ENCODE measurements around the gene CYGB. TPM values are rescaled to one million over a fixed set of nuclear protein-coding genes. Genes with fewer than 3 reads are reported as not detected.

CYGB gene
- total RNA-seq, 1 donor from 2014 or later = 49.9 TPM

DNA sequence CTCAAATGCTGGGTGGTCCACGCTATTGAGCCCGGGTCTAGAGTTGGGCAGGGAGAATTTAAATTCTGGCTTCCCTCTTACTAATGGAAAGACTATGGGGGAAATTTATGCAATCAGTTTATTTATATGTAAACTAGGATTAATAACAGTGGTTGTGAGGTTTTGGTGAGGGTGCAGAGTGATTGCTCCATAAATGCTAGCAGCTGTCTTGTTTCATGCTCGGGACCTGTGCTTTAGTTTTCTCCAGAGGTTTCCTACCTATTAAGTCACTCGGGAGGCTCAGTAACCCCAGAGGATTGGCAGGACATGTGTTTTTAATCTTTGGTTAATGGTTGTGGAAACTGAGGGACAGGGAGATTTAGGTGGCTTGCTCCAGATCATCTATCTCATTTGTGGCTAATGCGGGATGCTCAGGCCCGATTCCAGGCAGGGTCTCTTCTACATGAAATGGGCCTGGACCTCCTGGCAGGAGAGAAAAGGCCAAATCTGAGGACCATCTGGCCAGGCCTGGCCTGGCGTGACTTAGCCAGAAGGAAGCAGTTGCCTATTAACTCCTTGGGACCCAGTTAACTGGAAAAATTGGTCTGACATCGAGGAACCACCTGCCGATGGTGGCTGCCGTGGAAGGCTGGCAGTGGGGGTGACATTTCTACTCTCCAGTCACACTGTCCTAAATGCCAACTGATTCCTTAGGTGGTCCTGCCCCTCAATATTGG is 4.4 kb upstream of the CYGB start:
- no peak for DNase-seq (ENCODE audit: low read depth)
- no peak overlapping the region for H3K4me3 ChIP-seq (ENCODE audit: low read depth, low read length)
- no peak for TF ChIP-seq CTCF (conservative IDR thresholded peaks at IDR 0.05; ENCODE audit: low read depth, low read length)

- TF ChIP-seq CTCF (conservative IDR thresholded peaks at IDR 0.05; ENCODE audit: low read depth, low read length) = peak; percentile 20
- DNase-seq (ENCODE audit: low read depth) = no peak
- H3K4me3 ChIP-seq (ENCODE audit: low read depth, low read length) = peak overlapping the region; percentile 56
These were observed 3.1 kb upstream of the CYGB start for GRCh38 chr17:76540381-76541300.

- H3K4me3 ChIP-seq (ENCODE audit: low read depth, low read length) = peak within 1 kb of the TSS; percentile 56
- no peak for TF ChIP-seq CTCF (conservative IDR thresholded peaks at IDR 0.05; ENCODE audit: low read depth, low read length)
These were observed 2.2 kb upstream of the CYGB start, which contains the start of gene PRCD for GRCh38 chr17:76539631-76540271. TSS of gene PRCD (plus strand) at chr17:76540044. CDS start at chr17:76540142, 98 bp downstream.

GRCh38 chr17:76538941-76539570 is 1.5 kb upstream of the CYGB start:
- no peak for TF ChIP-seq CTCF (conservative IDR thresholded peaks at IDR 0.05; ENCODE audit: low read depth, low read length)
- DNase-seq (ENCODE audit: low read depth) = no peak
- H3K4me3 ChIP-seq (ENCODE audit: low read depth, low read length) = no peak overlapping the region

More at GRCh38 chr17:76539631-76540271, 2.2 kb upstream of the CYGB start, which contains the start of gene PRCD:
- DNase-seq (ENCODE audit: low read depth) = no peak

GRCh38 chr17:76538281-76538931 is 897 bp upstream of the CYGB start:
- TF ChIP-seq CTCF (conservative IDR thresholded peaks at IDR 0.05; ENCODE audit: low read depth, low read length) = no peak
- H3K4me3 ChIP-seq (ENCODE audit: low read depth, low read length) = no peak overlapping the region
- no peak for DNase-seq (ENCODE audit: low read depth)

GRCh38 chr17:76537288-76537577 is 276 bp downstream of the CYGB start:
- no peak for TF ChIP-seq CTCF (conservative IDR thresholded peaks at IDR 0.05; ENCODE audit: low read depth, low read length)
- DNase-seq (ENCODE audit: low read depth) = no peak
- no peak overlapping the region for H3K4me3 ChIP-seq (ENCODE audit: low read depth, low read length)
